Hematopoietic multipotent progenitor cell (in vitro differentiated cells): ENCODE data around the gene FGF5. TPM values are rescaled to one million over a fixed set of nuclear protein-coding genes. Genes with fewer than 3 reads are reported as not detected.

Experiments used
- DNase-seq, 3 donors: peaks; one replicate each; pipeline ENCODE4 v3.0.0-alpha.2; 2011 to 2015; ENCODE audit warnings: low read depth in 2 of 3, low spot score in 2 of 3
- total RNA-seq: library from RNA; depleted of rRNA; stranded (reverse); fragments of >200 nt; gene quantifications from one replicate; pipeline ENCODE4 v1.2.3, GENCODE V29; 2012

Gene FGF5
- total RNA-seq, 1 donor, result not detected

DNA sequence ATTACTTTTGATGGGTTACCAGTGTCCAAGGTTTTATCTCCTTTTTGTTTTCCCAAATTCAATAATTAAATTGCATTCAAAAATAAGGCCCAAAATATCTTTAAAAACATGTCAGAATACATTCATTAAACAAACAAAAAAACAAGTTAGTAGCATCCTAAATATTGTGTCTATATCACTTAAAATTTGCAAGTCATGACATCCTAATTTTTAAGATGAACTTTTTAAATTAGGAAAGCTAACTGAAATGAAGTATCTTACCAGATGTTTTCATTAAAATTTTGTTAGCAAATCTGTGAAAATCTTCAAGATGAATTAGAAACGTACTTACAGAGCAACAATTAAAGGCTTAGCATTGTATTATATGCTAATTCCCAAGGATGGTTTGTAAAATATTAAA is 68.1 kb downstream of the FGF5 start:
- DNase-seq, result no peak

DNA sequence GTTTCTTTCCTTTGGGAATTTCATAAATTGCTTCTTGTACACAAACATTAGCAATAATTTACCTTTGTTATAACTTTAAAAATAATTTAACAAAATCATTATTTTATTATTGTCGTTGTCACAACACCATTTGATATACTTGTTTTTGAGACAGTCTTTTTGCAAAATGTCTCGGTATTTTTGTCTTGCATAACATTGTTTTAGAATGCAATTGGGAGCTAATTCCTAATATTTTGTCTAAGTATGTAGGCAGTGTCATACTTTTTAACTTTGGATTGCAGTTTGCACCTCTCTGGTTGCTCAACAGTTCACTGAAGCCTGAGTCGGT is 68.7 kb downstream of the FGF5 start:
- DNase-seq, result no peak

DNA sequence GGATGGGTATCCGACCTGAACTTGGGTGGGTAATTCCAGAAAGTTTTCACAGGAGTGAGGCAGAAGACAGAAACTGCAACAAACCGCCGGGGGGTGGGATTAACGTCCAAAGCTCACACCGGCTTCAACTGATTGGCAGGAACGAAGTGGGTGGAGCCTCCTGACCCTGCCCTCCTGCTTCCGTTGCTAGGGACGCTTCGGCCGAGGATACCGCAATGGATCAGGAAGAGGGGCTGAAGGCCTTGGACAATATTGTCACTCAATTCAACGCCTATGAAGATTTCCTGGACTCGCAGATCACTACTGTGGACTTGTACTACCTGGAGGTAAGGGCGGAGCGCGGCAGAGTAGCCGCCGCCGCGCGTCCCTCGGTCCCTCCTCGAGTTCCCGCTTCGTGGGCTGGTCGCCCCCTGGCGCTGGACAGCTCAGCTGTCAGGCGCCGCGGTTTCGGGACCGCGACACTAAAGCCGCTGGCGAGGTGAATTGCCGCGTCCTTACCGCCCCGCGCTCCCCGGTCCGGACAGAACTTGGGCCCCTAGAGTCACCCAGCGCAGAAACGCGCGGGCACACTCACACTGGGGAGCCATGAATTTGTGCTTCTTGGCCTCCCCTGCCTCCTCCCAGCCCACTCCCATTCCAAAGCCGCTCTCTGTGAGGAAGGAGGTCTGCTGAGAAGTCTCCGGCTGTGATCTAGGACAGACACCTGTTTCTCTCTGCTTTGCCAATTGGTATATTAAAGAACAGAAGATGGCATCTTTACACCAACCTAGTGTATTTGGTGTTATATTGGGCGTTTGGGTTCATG is 69.3 kb downstream of the FGF5 start, which contains the start of gene CFAP299:
Gene CFAP299, plus strand, starts transcription at position 177 of the 805 bp plus-strand sequence.
- peak in 2 of 3 donors; percentile 86 to 89 for DNase-seq

DNA sequence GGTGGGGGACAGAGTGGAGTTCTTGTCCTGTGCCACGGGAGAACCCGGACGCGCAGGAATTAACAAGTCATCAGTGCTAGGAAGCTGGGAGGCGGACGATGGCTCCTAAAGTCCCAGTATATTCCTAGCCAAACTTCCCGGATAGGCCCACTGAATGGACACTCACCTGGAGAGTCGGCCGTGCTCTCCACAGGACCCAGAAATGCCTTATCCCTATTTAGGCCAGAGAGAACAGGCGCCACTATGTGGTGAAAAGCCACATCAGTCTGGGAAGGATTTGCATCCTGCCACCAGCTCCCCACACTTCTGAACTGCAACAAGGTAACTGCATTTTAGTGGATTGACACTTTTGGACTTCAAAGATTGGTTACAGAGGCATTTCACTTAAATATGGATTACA is 70.1 kb downstream of the FGF5 start:
- DNase-seq, result peak in 2 of 3 donors; percentile 9

DNA sequence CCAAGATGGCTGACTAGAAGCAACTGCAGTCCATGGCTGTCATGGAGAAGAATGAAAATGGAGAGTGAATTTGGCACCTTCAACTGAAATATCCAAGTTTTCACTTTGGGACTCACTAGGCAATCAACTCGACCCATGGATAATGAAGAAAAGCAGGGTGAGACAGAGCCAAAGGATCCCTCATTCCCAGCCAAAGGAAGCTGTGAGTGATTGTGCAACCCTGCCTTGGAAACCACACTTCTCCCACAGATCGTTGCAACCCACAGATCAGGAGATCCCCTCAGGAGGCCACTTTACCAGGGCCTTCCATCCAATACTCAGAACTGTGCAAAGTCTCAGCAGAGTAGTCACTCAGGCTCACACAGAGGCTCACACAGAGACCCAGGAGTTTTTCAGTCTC is 73.6 kb downstream of the FGF5 start:
- no peak for DNase-seq

Other genes starting within 250 kb of the FGF5 start
- gene ANTXR2, start 193.4 kb upstream of the FGF5 start, total RNA-seq, result 45.8 TPM
- gene PRDM8, start 69.2 kb upstream of the FGF5 start, total RNA-seq, result 25.3 TPM
- gene CFAP299, start 69.1 kb downstream of the FGF5 start, total RNA-seq, result 0.27 TPM